Liver (tissue), 9 donors: ENCODE data around the gene HOXA3. TPM values are rescaled to one million over a fixed set of nuclear protein-coding genes. Genes with fewer than 3 reads are reported as not detected.

Source experiments
- DNase-seq: peaks from one replicate; pipeline ENCODE4 v3.0.0-alpha.2; 2017; ENCODE audit warnings: low spot score
- H3K27ac ChIP-seq, 2 donors: one replicate each; pipeline ENCODE4 v1.7.0; 2013; ENCODE audit warnings: inconsistent platforms in 2 of 2, low read length in 2 of 2, control low read depth in 1 of 2, low read depth in 1 of 2, mild to moderate bottlenecking in 1 of 2
- H3K27me3 ChIP-seq, 4 donors: one replicate each; pipeline versions ENCODE4 v1.6.1 to v1.7.0; 2013; ENCODE audit warnings: low read length in 3 of 4, inconsistent platforms in 1 of 4, mild to moderate bottlenecking in 1 of 4, moderate library complexity in 1 of 4; ENCODE audit not compliant: control insufficient read depth in 4 of 4, insufficient read depth in 4 of 4
- H3K36me3 ChIP-seq, 4 donors: one replicate each; pipeline versions ENCODE4 v1.6.1 to v1.7.0; 2013; ENCODE audit warnings: low read length in 3 of 4, mild to moderate bottlenecking in 3 of 4, low read depth in 1 of 4, moderate library complexity in 1 of 4; ENCODE audit not compliant: control insufficient read depth in 4 of 4, insufficient read depth in 3 of 4
- H3K4me1 ChIP-seq, 4 donors: one replicate each; pipeline versions ENCODE4 v1.6.1 to v1.7.0; 2013; ENCODE audit warnings: low read length in 3 of 4, mild to moderate bottlenecking in 3 of 4, moderate library complexity in 1 of 4; ENCODE audit not compliant: control insufficient read depth in 4 of 4, insufficient read depth in 4 of 4
- H3K4me3 ChIP-seq, 3 donors: one replicate each; pipeline versions ENCODE4 v1.6.1 to v1.7.0; 2013; ENCODE audit warnings: low read length in 3 of 3, control low read depth in 1 of 3, low read depth in 1 of 3, mild to moderate bottlenecking in 1 of 3
- H3K9ac ChIP-seq, 2 donors: one replicate each; pipeline ENCODE4 v1.7.0; 2013; ENCODE audit warnings: low read length in 2 of 2, mild to moderate bottlenecking in 2 of 2, moderate library complexity in 2 of 2, control low read depth in 1 of 2, low read depth in 1 of 2
- H3K9me3 ChIP-seq, 4 donors: one replicate each; pipeline versions ENCODE4 v1.6.1 to v1.7.0; 2013; ENCODE audit warnings: low read length in 3 of 4; ENCODE audit not compliant: control insufficient read depth in 4 of 4
- ATF3 ChIP-seq: IDR thresholded peaks from 2 replicates; pipeline ENCODE4 v1.6.1; 2016; ENCODE audit warnings: antibody characterized with exemption
- CTCF ChIP-seq: fragments of 150-350 bp; IDR thresholded peaks from 2 replicates; pipeline ENCODE4 v1.5.1; 2017; ENCODE audit warnings: improper control_type of control experiment, low read depth, low read length; ENCODE audit not compliant: missing input control
- EGR1 ChIP-seq, 2 donors: IDR thresholded peaks; 2 replicates each; pipeline ENCODE4 v1.6.1; 2016 to 2018; ENCODE audit warnings: antibody characterized with exemption in 2 of 2, low read depth in 2 of 2
- FOXA1 ChIP-seq: IDR thresholded peaks from 2 replicates; pipeline ENCODE4 v1.6.1; 2016; ENCODE audit warnings: antibody characterized with exemption
- FOXA2 ChIP-seq: IDR thresholded peaks from 2 replicates; pipeline ENCODE4 v1.6.1; 2016; ENCODE audit warnings: antibody characterized with exemption
- GABPA ChIP-seq, 2 donors: IDR thresholded peaks in 1 of 2; conservative IDR thresholded peaks in 1 of 2; 2 replicates each; pipeline ENCODE4 v1.6.1; 2016; ENCODE audit warnings: antibody characterized with exemption in 2 of 2, mild to moderate bottlenecking in 1 of 2, moderate library complexity in 1 of 2
- HNF4A ChIP-seq, 2 donors: conservative IDR thresholded peaks; 2 replicates each; pipeline ENCODE4 v1.6.1; 2016; ENCODE audit warnings: antibody characterized with exemption in 2 of 2, mild to moderate bottlenecking in 2 of 2
- HNF4G ChIP-seq: IDR thresholded peaks from 2 replicates; pipeline ENCODE4 v1.6.1; 2016; ENCODE audit warnings: antibody characterized with exemption
- JUND ChIP-seq, 2 donors: IDR thresholded peaks; 2 replicates each; pipeline ENCODE4 v1.6.1; 2016; ENCODE audit warnings: antibody characterized with exemption in 2 of 2
- MAX ChIP-seq: IDR thresholded peaks from 2 replicates; pipeline ENCODE4 v1.6.1; 2016; ENCODE audit warnings: antibody characterized with exemption
- NR2F2 ChIP-seq: IDR thresholded peaks from 2 replicates; pipeline ENCODE4 v1.6.1; 2016; ENCODE audit warnings: antibody characterized with exemption
- RAD21 ChIP-seq, 2 donors: IDR thresholded peaks; 2 replicates each; pipeline ENCODE4 v1.6.1; 2016; ENCODE audit warnings: antibody characterized with exemption in 2 of 2, mild to moderate bottlenecking in 2 of 2
- REST ChIP-seq: IDR thresholded peaks from 2 replicates; pipeline ENCODE4 v1.6.1; 2016; ENCODE audit warnings: antibody characterized with exemption, mild to moderate bottlenecking
- RXRA ChIP-seq, 2 donors: IDR thresholded peaks; 2 replicates each; pipeline ENCODE4 v1.6.1; 2017 to 2018; ENCODE audit warnings: antibody characterized with exemption in 2 of 2, mild to moderate bottlenecking in 1 of 2
- SP1 ChIP-seq: IDR thresholded peaks from 2 replicates; pipeline ENCODE4 v1.6.1; 2018; ENCODE audit warnings: antibody characterized with exemption, mild to moderate bottlenecking
- TAF1 ChIP-seq: conservative IDR thresholded peaks from 2 replicates; pipeline ENCODE4 v1.6.1; 2016; ENCODE audit warnings: antibody characterized with exemption, mild to moderate bottlenecking
- YY1 ChIP-seq: IDR thresholded peaks from 2 replicates; pipeline ENCODE4 v1.6.1; 2016; ENCODE audit warnings: antibody characterized with exemption, mild to moderate bottlenecking
- WGBS: extraction: QIAGEN DNeasy Blood & Tissue Kit; methylation state at CpG from one replicate; pipeline ENCODE4 v1.1.7; 2013; 5-methylcytosine and 5-hydroxymethylcytosine counted together
- polyA plus RNA-seq, 2 donors: library from polyadenylated mRNA; stranded (reverse) in 1 of 2; unstranded in 1 of 2; fragments of 200-250 nt in 1 of 2; fragments of >200 nt in 1 of 2; fragmentation: Nextera tagmentation in 1 of 2; extraction: Ambion mirVana in 1 of 2; gene quantifications; one replicate each; pipeline versions ENCODE4 v1.2.1 to v1.2.3, GENCODE V29; 2013 to 2015
- total RNA-seq, 2 donors: library from RNA; depleted of rRNA; stranded (reverse); fragments of >200 nt; gene quantifications; one replicate each; pipeline ENCODE4 v1.2.3, GENCODE V29; 2014
- TF ChIP-seq, protein P1 (sequence below): IDR thresholded peaks from 2 replicates; pipeline ENCODE4 v1.6.1; 2016; ENCODE audit warnings: antibody characterized with exemption
- donor health status: healthy.
- donor health status: healthy.
- donor health status: healthy.
- donor health status: healthy.
- donor health status: healthy.

Gene HOXA3
- total and polyA plus RNA-seq, 4 donors: 0.11 to 0.28 (median 0.20) TPM

DNA sequence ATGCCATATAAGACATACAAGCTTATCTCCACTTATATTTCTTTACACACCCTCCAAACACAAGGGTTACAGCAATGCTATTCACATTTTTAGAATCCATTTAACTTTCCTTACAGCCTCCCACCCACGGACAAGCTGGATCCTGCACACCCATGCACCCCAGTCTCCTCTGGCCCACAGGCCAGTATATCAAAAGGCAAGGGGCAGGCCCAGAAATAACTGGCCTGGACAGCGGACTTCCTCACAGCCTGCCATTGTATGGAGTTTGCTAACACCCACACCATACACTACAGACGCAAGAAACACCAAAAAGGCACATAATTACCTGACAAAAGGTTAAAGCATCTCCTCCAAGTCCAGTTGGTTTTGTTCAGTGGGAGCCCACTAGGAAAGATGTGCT, 33.8 kb downstream of the HOXA3 start:
- Histone ChIP-seq H3K27me3 (peaks cover 0 to 17% (median 6%) of the 10 kb centered on the region in 4 donors), H3K9me3 (no peaks in the 10 kb centered on the region), H3K4me1 (peaks cover 4 to 17% (median 9%) of the 10 kb centered on the region in 4 donors), H3K4me3 (no peak overlapping the region), H3K36me3 (no peaks in the 10 kb centered on the region), H3K27ac (no peak overlapping the region), H3K9ac (no peak overlapping the region)
- TF ChIP-seq ATF3 (no peak), TAF1 (no peak), RAD21 (IDR thresholded peaks at IDR 0.05) (no peak), RXRA (IDR thresholded peaks at IDR 0.05) (no peak), FOXA1 (no peak), HNF4G (no peak), FOXA2 (no peak), CTCF (no peak), REST (no peak), SP1 (no peak), GABPA (IDR thresholded peaks at IDR 0.05 in 1 of 2, conservative IDR thresholded peaks at IDR 0.05 in 1 of 2) (no peak), MAX (no peak), NR2F2 (no peak), EGR1 (IDR thresholded peaks at IDR 0.05; ENCODE audit: low read depth in 2 of 2) (no peak), HNF4A (conservative IDR thresholded peaks at IDR 0.05) (no peak), JUND (IDR thresholded peaks at IDR 0.05) (no peak), YY1 (no peak)
- TF ChIP-seq, protein P1, sequence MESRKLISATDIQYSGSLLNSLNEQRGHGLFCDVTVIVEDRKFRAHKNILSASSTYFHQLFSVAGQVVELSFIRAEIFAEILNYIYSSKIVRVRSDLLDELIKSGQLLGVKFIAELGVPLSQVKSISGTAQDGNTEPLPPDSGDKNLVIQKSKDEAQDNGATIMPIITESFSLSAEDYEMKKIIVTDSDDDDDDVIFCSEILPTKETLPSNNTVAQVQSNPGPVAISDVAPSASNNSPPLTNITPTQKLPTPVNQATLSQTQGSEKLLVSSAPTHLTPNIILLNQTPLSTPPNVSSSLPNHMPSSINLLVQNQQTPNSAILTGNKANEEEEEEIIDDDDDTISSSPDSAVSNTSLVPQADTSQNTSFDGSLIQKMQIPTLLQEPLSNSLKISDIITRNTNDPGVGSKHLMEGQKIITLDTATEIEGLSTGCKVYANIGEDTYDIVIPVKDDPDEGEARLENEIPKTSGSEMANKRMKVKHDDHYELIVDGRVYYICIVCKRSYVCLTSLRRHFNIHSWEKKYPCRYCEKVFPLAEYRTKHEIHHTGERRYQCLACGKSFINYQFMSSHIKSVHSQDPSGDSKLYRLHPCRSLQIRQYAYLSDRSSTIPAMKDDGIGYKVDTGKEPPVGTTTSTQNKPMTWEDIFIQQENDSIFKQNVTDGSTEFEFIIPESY: no peak
- no peak for DNase-seq
- 33% methylated on average over 3 of the region's 3 CpGs for WGBS
